SKM-1 treated with dmso at 0.1 percent for 144 hours (cell line): Measurements from ENCODE around the gene BICDL2.

Experiments
- DNase-seq: peaks from one replicate; lab custom pipeline; 2025; ENCODE audit not compliant: unreplicated experiment; lab: John Stamatoyannopoulos, UW

Gene BICDL2

DNA sequence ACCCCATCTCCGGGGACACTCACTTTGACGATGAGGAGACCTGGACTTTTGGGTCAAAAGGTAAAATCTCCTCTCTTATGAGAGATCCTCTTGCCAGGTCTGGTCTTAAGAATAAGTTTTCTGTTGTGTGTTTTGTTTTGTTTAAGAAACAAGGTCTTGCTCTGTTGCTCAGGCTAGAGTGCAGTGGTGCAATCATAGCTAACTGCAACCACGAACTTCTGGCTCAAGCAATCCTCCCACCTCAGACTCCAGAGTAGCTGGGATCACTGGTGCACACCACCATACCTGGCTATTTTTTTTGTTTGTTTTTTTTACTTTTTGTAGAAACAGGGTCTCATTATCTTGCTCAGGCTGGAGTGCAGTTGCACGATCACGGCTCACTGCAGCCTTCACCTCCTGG, 13.7 kb upstream of the BICDL2 start:
- no peak for DNase-seq

DNA sequence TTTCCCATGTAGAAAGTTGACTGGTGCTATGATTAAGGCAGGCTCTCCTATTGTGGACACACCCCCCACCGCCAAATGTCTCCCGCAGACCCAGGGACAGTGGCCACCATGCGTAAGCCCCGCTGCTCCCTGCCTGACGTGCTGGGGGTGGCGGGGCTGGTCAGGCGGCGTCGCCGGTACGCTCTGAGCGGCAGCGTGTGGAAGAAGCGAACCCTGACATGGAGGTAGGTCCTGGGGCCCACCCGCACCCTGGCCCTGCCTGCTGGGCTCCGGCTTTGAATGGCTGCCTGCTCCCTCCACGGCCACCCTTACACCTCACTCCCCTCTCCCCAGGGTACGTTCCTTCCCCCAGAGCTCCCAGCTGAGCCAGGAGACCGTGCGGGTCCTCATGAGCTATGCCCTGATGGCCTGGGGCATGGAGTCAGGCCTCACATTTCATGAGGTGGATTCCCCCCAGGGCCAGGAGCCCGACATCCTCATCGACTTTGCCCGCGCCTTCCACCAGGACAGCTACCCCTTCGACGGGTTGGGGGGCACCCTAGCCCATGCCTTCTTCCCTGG, 13.3 kb upstream of the BICDL2 start:
- DNase-seq: no peak

DNA sequence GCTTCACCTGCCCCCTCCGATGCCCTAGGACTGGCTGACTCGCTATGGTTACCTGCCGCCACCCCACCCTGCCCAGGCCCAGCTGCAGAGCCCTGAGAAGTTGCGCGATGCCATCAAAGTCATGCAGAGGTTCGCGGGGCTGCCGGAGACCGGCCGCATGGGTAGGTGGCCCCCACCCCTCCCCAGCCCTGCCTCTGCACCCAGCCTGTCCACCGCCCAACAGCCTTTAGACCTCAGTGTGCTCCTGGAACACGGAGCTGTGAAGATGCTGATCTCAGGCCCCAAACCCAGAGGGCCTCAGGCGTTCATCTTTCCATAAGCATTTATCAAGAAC, 10.6 kb upstream of the BICDL2 start:
- DNase-seq: no peak

DNA sequence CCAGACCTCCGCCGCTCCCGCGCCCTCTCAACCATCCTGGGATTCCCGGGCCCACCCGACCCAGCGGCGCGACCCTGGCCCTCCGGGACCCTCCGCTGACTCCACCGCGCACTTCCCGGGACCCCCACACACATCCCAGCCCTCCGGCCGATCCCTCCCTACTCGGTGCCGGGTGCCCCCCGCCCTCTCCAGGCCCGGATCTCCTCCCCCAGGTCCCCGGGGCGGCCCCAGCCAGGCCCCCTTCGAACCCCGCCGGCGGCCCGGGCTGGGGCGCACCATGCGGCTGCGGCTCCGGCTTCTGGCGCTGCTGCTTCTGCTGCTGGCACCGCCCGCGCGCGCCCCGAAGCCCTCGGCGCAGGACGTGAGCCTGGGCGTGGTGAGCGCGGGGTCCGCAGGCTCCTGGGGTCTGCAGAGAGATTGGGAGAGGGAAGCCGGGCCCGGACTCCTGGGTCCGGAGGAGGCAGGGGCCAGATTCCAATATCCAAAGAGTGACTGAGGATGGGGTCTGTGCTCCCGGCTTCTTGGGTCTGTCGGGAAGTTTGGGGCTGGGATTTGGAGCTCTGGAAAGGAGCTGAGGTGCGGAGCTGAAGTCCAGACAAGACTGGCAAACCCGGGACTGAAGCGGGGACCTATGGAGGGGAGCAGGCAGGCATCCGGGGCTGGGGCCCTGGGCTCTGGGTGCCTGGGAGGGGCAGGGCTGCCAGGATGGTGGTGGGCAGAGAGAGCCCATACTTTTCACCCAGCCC, 10.1 kb upstream of the BICDL2 start:
- DNase-seq: no peak

DNA sequence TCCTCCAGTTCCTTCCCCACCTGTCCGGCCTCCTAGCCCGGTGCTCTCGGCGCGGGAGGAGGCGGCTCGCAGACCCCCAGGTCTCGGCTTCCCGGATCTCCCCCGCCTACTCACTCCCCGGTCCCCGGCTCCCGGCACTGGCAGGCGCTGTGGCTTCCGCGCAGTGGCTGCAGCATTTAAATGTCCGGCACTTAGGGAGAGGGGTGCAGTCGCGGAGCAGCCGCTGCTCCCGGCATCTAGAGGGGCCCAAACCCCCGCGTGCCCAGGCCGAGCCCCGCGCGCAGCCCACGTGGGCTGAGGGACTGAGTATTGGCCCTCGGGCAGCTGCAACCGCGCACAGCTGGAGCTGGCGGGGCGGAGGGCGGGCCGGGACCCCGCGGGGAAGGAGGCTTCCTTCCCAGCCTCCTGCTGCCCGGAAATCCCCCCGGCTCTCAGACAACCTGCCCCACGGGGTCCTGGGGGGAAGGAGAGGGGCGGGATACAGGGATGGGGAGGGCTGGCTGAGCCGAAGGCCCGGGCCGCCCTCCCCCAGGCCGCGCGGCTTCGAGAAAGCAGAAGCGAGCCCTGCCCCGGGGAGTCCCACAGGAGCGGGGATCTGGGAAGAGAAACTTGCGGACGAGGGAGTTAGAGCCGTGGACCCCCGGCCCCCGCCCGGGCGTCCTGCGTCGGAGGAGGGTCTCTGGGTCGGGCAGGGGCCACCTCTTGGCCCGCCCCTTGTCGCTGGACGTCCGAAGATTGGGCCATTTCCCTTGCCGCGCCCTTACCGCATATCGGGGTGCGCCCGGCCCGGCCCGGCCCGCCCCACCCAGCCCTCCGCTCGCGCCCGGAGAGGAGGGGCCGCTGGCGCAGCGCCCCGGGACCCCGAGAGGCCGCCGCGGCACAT, 9.3 kb upstream of the BICDL2 start, which contains the start of gene MMP25:
TSS of gene MMP25 (plus strand) at position 804 of the 883 bp plus-strand sequence. CDS start 357 bp downstream, outside the sequence.
- DNase-seq: no peak

DNA sequence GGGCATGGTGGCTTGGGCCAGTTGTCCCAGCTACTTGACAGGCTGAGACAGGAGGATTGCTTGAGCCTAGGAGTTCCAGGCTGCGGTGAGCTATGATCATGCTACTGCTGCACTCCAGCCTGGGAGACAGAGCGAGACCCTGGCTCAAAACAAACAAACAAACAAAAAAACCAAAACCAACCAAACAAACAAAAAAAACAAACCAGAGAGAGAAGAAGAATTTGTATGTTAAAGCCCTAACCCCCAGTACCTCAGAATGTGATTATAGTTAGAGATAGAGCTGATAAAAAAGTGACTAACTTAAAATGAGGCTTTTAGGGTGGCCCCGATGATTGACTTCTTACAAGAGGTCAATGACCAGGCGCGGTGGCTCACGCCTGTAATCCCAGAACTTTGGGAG, 8.0 kb upstream of the BICDL2 start:
- no peak for DNase-seq

DNA sequence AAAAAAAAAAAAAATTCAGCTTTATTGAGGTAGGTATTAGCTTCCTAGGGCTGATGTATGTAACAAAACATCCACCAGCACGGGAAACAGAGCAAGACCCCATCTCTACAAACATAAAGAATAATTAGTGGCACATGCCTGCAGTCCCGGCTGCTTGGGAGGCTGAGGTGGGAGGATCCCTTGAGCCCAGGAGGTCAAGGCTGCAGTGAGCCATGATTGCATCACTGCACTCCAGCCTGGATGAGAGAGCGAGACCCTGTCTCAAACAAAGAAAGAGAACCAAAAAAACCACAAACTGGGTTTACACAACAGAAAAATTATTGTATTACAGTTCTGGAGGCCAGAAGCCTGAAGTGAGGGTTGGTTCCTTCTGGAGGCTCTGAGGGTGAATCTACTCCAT, 5.6 kb upstream of the BICDL2 start:
- no peak for DNase-seq

DNA sequence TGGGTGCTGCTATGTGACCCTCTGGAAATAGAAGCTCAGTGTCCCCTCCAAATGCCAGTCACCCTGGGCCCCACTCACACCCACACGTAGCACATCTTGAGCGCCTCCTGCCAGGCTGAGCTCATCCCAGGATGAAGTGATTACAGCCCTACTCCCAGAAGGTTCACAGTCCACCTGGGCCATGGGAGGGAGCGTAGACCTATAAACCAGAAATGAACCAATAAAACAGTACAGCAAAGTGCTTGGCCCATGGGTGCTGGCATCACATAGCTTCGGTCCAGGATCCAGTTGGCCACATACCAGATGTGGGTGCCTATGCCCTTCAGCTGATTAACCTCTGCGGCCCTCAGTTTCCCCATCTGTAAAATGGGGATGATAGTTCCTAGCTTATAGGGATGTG, 2.2 kb upstream of the BICDL2 start:
- no peak for DNase-seq

DNA sequence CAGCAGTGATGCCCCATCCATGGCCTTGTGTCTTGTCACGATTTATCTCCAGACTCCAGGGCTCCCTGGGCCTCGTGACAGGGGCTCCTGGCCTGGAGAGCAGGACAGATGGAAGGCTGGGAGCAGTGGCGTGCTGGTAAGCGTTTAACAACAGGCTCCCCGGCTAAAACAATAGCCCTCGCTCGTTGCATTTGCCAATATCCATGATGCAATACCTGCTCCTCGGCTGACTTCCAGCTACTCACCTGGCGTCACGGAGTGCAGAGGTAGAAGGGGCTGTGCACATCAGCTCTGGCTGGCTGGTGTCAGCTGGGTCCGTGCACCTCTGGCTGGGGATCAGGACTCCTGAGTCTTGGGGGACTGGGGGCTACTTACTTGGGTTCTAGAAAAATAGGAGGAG, 1.5 kb upstream of the BICDL2 start:
- no peak for DNase-seq

DNA sequence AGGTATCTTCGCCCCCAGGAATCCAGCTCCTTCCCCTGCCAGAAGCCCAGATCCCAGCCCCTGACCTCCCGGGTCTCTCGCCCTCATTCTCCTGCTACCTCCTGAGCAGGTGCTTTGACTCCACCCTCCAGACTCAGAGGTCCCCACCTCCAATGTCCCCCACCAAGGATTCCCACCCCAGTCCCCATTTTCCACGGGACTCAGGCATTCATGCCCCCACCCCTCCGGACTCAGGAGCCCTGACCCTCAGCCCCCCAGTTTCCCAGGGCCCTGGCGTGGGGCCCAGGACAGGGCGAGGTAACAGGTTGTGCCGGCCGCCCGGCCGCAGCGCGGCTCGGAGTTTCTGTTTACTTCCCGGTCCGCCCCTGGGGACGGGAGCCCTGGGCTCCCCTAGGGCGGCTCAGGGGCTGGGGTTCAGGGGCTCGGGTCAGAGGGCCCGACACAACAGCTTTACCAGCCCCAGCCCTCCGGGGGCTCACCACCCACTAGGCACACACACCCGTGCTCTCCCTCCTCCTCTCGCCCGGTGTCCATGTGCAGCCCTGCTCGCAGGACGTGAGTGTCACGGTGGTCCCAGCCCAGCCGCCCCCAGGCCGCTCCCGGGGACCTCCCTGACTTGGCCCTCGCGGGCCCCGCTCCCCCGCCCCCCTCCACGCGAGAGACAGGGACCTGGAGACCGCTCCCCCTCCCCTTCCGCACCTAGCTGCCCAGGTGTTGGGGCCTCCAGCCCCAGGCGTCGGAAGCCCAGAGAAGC, 595 bp downstream of the BICDL2 start:
- DNase-seq: no peak

DNA sequence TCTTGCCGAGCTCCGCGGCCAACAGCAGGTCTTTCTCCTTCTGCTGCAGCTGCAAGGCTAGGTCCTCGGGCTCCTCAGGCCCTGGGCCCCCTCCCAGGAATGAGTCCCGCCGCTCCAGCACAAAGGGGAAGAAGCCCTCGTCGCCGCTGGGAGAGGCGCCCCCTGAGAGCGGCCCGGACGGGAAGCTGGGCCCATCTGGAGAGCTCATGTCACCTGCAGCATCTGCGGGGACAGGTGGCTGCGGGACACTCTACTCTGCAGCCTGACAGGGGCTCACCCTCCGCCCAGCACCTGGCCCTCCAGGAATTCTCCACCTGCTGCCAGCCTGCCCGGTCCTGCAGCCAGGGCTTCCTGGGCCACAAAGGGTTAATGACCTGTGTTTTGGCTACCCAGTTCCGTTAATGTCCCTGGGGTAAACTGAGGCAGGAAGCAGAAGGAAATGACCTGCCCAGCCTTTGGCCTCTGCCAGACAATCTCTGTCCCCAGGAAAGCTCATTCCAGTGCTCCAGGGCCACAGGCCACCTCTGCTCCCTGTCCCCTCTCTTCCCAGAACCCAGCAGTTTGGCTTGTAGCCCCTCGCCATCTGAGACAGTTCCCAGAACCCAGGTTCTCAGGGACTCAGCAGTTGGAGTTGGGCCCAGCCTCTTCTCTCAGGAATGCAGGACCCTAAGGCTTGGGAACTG, 1.3 kb downstream of the BICDL2 start:
- no peak for DNase-seq

DNA sequence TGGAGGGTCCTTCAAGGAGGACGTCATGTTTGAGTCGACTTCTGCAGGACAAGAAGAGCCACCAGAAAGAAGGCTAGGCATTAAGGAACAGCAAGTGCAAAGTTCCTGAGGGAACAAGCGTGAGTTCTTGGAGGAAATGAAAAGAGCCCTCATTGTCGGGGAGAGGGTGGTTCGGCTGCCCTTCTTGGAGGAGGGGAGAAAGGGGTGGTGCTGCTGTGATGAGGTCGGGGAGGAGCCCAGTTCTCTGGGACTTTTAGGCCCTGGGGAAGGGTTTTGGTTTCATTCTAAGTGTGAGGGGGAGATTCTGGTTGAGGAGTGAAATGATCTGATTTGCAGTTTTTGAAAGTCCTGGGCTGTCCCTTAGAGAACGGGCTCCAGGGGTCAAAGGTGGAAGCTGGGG, 4.1 kb downstream of the BICDL2 start:
- DNase-seq: no peak

DNA sequence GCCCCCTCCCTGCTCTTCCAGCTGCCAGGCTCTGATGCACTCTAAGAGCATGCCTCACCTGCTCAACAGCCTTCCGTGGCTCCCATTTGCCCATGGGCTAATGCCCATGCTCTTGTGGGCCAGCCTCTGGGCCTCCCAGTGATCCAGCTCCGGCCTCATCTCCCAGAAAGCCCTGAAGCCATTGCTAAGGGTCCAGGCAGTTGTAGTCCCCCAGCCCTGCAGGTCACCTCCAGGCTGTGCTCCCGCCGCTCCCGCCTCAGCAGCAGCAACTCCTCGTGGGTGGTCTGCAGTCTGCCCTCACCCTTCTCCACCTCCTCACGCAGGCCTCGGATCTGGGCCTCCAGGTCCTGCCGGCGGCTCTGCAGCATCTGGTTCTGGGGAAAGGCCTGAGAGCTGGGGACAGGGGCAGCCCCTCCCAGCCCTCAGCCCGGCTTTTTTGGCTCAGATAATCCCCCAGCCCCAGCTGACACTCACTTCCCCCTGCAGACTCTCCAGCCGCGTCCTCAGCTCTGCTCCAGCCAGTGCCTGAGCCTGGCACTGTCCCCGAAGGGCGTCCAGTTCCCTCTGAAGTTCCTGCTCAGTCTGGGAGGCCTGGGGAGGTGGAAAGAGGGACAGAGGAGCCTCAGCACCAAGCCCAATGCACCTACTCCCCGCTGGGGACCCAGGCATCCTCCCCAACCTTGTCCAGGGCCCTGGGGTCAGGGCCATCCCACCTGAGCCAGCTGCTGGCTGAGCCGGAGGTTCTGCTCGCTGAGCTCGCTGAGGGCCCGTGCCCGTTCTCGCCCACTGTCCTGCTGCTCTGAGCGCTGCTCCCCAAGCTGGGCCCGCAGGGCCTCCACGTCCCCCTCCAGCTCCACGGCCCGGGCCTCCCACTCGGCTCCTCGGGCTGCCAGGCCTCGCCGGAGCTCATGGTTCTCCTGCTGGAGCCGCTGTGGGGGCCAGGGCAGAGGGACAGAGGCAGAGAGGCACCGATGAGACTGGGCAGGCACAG, 6.2 kb downstream of the BICDL2 start:
- no peak for DNase-seq

DNA sequence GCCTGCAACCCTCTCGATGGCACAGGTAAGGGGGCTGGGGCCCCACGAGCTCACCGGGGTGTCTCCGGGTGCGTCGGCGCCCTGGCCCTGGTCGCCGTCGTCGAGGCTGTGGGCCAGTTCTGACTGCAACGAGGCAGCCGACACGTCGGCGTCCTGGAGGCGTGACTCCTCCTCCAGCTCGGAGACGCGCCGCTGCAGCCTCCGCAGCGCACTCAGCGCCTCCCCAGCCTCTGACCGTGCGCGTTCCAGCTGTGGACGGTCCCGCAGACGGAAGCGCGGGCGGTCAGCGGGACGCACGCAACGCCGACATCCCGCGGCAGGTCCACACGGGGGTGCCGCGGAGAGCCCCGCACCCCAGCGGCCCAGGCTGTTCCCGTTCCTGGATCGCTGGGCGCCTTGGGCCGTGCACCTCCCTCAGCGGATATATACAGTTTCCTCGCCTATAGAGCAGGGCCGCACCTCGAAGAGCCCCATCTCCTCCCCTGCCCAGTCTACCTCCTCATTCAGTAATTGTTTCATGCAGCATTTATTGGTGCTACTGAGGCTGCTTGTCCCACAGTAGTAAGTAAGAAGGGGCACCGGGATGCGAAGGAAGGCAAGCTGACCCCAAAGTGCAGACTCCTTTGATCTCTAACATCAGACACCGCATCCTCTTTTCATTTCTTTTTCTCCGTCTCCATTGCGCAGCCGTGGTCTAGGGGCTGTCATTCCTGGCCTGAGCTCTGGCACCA, 7.1 kb downstream of the BICDL2 start:
- DNase-seq: no peak

DNA sequence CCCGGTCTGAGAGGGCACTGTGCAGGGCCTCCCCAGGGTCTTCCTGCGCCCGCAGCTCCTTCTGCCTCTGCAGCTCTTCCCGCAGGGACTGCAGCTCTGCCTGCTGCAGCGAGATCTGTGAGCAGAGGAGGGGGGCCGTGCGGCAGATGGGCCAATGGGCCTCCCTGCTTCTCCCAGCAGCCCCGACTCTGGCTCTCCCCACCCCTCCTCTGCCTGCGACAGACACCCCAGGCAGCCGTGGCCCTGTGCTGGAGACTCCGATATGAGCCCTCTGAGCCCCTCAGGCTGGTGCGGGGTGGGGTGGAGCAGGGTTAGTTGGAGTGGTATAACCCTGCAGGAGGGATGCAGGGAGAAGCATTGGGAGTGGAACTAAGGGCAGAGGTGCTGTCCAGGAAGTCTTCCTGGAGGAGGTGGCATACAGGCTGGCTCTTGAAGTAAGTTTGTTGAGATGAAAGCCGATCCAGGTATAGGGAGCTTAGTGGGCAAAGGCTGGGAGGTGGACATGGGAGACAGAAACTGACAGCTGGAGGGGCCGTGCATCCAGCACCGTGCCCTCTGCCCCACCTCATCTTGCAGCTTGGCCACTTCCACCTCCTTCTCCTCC, 7.9 kb downstream of the BICDL2 start:
- no peak for DNase-seq

DNA sequence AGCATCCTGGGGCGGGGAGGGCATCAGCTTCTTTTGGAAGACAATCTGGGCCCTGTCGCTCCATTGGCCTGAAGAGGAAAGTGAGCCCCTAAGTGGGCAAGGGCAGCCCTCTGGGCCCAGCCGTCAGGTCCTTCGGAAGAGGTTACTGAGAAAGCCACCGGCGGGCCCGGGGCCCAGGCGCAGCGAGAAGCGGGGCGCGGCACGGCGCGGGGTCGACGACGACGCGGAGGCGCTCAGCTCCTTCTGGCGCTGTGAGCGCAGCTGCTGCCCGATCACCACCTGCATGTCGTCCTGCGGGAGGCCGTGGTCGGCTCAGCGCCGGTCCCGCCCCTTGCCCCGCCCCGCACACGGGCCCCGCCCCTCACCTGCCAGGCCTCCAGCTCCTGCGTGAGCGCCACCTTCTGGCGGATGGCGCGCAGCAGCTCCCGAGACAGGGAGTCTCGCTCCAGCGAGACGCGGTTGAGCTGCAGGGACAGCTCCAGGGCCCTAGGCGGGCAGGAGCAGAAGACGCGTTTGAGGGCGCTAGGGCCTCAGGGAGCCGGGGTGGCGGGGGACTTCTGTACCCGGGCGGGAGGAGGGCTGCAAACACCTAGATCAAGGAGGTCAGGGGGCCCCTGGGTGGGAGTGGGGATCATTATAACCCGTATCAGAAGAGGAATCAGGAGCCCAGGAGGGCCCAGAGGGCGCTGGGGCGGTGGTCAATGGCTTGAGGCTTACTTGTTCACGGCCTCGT, 8.6 kb downstream of the BICDL2 start:
- DNase-seq: peak; percentile 62

DNA sequence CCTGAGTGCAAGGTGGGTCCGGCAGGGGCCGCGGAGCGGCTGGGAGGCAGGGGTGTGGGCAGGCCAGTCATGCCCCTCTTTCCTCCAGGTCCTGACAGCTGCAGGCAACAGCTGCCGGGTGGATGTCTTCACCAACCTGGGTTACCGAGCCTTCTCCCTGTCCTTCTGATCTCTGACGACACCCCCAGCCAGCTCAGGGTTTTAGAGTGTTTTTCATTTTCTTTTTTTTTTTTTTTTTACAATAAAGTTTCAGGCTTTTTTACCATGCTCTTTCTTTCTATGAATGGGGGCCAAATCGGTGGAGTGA, 9.3 kb downstream of the BICDL2 start:
- DNase-seq: no peak
